Inferior parietal cortex (tissue), 1 donor: ENCODE data around the gene ADCY2.

Source experiments
- DNase-seq: peaks from one replicate; pipeline ENCODE4 v3.0.0-alpha.2; 2016; ENCODE audit errors: extremely low spot score

ADCY2 gene

DNA sequence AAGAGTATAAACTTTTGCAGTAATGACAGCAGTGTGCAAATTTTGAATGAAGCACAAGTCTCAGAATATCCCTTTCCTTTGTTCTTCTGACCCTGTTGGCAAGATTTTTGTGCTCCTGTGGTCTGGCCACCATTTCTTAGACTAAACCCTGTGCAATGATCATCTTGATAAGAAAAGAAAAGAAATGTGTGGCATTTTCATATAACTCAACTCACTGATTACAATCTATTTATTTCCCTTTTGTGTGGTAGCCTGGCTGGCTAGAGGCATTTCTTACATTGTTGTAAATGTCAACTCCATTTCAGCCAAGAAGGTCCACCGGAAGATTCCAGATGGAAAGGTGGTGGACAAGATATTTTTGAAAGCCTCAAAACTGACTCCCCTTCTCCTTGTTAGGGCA is 41.9 kb downstream of the ADCY2 start:
- DNase-seq = no peak

DNA sequence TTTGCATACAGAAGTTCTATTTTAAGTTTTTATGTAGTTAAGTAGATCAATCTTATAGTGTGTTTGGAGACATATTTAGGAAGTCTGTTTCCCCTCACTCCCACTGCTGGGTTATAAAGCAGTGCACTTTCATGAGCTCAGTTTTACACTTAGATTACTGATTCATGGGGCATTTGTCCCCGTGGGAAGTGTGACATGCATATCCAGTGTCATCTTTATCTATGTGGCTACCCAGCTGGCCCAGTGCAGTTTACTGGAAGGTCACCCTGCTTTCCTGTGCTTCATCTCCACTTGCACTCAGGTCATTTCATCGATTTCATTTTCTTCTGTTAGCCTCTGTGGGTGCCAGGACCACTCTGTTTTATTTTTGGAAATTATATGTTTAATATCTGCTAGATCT is 49.1 kb downstream of the ADCY2 start:
- DNase-seq = no peak

DNA sequence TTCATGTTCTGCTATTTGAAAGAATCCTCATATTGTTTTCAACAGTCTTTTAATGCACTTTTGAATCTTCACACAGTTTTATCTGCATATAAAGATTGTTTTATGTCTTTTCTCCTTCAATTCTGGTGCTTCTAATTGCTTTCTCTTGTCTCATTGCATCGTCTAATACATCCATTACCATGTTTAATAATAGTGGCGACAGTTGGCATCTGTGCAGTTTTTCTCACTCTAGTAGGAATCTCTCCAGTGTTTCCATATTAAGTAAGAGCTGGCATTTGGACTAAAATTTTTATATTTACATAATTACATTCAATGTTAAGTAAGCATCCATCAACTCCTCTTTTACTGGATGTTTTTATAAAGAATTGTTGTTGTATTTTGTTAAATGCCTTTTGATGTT is 49.9 kb downstream of the ADCY2 start:
- no peak for DNase-seq

DNA sequence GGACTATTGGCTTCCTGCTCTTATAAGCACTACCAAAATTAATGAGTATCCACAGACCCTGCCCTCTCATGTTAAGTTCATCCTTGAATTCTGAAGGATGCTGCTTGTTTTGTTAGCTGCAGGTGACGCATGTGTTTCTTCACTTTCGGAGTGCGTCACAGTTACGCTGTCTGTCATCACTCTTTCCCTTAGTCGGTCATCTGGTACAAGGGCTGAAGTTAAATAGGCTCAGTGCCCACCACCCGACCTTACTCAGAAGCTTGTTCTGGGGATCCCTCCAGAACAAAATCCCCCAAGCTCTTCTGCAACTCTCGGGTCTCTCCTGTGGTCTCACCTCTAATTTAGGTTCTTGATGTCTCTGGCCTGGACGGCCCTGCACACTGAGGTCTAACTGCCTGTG is 51.0 kb downstream of the ADCY2 start:
- DNase-seq = no peak

DNA sequence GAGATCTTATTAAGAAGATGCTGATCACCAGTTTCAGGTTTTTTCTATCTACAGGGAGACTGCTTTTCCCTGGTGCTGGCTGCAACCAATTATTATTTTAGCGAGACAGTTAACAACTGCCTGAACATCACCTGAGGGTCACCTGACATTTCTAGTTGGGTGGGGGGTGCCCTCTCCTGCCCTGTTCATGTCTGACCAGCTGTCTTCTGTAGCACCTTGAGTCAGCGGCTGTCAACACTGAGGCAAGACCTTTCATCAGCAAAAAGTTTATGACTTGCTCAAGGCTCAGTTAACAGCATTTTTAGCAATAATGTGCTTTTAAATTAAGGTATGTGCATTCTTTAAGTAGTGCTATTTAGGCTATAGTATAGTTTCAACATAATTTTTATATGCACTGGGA is 58.0 kb downstream of the ADCY2 start:
- no peak for DNase-seq

DNA sequence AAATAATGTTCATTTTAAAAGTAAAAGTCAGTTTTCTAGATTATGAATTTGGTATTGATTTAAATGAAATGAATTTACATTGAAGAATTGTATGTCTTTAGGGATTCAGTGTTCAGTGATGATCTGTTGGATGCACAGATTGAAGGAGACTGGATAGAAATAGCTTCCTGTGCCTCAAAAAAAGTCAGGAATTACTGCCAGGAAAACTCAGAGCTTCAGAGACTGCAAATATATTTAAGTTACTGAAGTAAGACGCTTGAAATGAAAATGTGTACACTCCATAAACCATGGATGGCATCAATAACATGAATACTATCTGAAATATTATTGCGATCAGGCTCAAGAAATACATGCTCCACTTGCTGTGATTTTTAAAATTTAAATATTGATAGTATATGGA is 60.3 kb downstream of the ADCY2 start:
- DNase-seq = no peak

DNA sequence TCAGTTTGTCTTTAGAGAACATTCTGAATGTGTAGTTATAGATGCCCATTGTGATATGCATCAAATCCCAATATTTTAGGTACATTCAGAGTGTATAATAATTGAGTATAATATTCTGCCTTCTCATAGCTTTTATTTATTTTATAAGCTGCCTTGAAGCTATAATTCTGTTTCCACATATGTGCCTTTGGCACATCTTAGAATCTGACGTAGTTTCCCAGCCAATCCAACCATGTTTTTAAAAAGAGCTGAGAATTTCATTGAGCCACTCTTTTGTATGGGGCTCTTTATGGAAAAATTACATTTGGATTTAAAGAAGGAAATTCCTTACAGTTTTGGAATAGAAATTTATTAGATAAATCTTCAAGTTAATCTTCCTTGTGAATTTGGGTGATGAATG is 65.4 kb downstream of the ADCY2 start:
- no peak for DNase-seq

DNA sequence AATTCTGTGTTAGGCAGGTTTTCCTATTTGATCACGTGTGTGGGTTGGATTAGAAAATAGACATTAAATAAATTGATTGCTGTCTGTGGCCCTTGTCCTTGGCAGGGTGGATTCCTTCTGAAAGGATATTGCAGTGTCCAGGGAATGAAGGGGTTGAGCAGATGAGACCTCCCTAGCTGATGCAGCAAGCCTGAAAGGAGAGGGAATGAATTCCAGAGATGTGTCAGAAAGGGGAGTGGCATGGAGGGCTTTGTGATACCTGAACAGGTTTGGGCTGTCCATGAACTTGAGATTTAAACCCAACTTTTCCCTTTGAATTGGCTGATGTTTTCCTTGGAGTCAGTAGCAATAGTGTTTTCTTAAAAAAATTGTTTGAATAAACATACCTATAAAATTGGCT is 66.8 kb downstream of the ADCY2 start:
- no peak for DNase-seq

DNA sequence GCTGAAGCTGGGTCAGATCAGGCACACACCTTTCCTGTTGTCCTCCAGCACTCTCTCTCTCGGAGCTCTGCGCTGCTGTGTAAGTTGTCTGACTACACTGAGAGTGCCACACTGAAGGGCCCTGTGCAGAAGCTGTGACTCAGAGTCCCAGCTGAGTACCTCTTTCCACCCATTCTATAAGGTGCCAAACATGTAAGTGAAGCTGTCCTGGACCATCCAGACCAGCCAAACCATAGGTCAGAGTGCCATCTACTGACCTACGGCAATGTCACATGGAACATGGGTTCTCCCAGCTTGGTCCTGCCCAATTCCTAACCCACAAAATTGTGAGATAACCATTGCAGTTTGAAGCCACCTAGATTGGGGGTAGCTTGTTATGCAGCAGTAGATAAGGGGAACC is 68.2 kb downstream of the ADCY2 start:
- DNase-seq = no peak

DNA sequence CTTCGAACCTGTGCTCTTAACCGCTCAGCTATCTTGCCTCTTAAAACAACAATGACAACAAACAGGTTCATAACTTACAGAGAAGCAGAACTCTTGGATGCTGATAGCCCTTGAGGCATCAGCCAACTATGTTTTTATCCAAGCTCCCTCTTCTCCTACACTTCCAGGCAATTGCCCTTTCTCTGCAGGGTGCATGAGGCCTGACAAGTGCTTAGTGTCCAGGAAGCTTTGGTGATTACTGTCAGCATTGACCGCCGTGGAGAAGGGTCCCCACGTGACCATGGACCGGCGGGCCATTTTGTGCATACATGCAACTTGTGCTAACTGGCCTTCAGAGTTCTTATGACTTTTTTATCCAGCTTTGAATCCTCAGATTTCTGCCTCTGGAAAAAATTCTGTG is 71.2 kb downstream of the ADCY2 start:
- no peak for DNase-seq

DNA sequence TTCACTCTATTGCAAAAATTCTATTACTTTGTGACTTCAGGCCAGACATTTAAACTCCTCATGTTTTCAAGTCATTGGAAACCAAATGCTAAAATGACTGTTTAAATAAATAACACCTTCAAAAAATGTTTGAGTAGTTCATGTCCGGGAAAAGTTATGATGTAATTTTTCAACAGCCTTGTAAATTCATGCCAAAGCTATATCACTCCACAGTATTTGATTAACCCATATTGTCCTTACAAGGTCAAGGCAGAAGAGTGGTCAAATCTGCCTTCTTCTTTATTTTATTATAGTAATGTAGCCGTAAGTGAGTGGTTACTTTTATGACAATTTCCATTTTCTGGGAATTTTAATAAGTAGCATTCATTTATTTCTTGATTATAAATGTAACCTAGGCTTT is 72.8 kb downstream of the ADCY2 start:
- no peak for DNase-seq

DNA sequence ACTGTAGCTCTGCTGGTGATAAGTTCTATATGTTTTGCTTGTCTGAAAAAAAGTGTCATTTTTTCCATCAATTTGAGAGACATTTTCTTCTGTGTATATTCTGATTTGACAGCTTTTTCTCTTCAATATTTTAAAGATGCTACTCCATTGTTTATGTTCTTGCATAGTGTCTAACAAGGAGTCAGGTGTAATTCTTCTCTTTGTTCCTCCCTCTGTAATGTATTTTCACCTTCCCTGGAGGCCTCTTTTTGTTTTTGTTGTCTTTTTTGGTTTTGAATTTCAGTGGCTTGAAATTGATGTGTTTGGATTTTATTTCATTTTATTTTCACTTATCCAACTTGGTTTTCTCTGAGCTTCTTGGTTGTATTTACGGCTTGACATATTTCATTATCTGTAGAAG is 75.8 kb downstream of the ADCY2 start:
- DNase-seq = no peak

DNA sequence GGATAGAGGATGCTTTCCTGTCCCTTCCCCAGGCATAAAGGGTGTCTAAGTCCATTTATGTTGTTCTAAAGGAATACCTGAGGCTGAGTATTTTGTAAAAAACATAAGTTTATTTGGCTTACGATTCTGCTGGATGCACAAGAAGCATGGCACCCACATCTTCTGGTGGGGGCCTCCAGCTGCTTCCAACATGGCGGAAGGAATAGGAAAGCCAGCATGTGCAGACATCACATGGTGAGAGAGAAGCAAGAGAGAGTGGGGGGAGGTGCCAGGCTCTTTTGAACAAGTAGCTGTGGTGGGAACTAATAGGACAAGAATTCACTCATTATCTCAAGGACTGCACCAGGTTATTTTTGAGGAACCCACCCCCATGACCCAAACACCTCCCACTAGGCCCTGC is 77.2 kb downstream of the ADCY2 start:
- no peak for DNase-seq

DNA sequence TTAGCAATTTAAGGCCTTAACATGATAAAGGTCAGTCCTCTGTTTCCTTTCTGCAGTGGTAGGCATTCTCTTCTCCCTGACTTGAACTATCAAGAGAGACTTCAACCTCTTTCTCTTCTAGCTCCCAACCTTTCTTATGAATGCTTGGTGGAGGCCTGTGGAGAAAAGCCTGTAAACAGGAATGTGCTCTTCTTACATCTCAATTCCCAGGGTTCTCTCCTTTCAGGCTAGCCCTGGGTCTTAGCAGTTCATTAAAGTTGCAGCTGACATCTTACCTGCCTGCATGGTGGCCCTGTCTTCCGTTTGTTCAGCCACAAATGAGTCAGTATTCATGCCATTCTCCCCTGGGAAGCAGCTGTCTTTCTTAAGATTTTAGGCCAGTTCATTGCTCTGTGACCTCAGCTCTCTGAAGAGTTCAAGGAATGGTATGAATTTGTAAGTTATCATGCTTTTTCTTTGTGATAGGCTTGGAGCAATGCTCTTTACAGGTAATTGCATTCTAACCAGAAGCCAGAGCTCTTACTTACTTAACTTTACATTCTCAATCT is 77.8 kb downstream of the ADCY2 start:
- DNase-seq = no peak

DNA sequence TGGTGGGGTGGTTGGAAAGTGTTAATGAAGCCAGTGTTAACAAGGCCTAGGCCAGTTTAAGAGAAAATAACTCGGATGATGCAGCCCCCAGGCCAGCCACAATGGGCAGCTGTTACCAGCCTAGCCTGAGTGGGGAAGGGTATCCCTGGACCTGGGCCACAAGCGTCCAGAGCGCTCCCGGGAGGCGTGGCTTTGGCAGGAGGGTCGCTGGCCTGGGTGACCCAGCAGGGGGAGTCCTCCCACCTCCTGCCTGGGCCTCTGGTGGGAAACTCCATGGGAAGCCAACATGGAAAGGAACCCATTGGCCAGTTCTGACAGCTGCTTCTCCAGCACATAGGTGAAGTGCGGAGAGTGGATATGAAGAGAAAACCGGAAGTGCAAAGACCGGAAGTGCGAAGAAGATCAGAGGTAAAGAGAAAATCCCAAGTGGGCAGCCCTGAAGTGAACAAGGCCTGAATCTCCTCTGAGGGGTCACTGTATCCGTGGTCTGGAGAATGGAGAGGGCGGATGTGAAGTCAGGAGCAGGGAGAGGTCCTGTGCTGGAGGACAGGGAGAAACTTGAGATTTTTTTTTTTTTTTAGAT is 79.0 kb downstream of the ADCY2 start:
- DNase-seq = no peak

DNA sequence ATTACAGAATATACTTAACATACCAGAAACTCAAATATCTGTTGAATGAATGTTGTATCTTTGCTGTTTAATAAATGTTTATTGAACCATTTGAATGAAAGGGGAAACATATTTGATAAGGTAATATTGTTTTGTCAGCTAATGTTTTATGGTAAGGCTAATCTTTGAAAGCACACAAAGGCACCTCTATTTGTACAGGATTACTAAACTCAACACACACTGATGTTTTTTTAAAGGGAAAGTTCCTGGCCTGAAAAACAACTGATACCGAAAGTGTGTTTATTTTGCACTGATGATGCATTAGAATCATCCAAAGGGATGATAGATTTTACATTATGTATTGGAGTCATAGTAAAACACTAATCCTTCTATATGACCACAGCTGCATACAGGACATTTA is 82.5 kb downstream of the ADCY2 start:
- no peak for DNase-seq

DNA sequence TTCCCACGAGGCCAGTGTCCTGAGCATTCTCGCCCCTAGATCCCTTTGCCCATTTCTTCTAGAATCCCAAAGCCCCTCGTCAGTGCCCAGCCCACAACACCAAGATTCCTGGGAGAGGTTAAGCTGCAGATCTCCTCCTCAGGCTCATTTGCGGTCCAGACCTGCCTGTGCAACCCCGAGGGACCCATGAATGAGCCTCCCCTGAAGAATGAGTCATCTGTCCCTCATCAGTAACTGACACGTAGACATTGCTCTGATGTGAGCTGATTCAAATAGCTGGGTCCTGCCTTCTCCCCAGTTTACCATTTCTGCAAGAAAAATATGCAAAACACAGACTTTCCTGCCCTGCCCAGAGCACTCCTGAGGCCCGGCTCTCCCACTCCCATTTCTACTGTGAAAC is 92.8 kb downstream of the ADCY2 start:
- no peak for DNase-seq

DNA sequence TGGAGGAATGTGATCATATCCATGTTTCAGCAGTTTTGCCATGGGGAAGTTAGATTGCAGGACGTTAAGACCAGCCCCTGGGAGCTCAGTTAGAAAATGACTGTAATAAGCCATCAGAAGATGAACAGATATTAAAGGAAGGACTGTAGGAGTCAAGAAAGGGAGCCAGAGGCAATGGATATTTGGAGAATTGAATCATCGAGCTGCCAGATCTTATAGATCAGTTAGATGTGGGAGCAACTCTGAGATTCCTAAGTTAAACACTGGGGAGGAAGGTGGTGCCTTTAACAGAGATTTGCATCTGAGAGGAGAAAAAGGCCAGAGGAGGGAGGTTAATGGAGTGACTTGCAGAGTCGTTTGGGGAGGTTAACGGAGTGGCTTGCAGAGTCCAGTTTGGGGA is 96.4 kb downstream of the ADCY2 start:
- DNase-seq = no peak

DNA sequence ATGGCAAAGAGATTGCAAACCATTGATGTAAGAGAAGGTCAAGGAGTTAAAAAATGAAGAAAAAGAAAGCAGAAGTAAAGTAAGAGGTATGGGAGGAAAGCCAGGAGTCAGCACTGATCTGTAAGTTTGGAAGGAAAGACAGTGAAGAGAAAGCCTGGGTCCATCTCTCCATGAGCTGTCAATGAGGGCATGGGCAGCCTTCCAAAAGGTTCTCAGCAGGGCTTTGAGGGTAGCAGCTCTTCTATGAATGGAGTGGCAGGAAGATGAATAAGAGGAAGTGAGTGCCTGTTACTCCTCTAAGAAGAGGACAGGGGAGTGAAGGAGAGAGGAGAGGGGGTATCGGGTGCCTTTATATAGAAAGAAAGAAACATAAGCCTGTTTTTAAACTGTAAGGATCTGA is 97.1 kb downstream of the ADCY2 start:
- no peak for DNase-seq

DNA sequence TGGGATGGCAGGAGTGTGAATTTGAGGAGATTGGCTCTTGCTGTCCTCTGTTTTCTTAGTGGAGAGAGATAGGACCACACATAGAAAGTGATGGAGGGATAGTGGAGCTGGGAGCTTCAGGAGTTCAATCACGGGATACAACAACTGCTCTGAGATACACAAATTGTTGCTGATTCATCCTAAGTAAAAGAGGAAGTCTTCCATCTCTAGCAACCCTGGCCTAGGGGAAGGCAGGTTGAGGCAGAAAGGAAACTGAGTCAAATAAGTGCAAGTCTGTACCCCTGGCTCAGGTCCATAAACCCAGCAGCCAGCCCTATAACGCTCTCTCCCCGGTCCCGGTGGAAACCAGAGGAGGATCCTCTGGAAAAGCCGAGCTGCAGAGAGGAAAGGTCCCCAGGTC is 97.7 kb downstream of the ADCY2 start:
- DNase-seq = no peak

DNA sequence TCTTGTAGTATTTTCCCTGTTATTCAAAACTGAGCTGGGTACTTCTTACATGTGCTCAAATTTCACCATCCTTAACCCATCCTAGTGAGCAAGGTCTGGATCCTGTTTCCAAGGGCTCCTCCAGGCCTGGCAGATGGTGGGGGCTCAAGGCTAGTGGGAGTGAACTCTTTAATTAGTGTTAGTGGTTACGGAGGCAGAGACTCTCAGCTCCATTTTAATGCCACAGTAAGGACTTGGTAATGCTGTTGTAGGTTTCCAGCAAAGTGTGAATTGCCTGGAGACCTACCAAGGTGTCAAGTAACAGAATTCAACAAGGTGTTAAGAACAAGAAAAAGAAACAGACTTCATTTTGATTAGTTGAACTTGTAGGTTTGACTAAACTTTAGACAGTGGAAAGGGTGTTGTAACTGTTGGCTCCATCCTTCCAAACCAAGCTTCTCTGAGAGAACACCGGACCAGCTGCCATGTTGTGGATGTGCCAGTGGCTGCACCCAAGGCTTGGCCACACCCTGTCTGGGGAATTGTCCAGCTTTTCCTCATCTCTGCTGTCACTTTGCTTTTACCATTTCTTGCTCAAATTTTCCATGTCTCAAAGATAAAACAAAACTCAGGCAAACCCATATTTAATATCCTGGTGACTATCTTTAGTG is 98.7 kb downstream of the ADCY2 start:
- no peak for DNase-seq

DNA sequence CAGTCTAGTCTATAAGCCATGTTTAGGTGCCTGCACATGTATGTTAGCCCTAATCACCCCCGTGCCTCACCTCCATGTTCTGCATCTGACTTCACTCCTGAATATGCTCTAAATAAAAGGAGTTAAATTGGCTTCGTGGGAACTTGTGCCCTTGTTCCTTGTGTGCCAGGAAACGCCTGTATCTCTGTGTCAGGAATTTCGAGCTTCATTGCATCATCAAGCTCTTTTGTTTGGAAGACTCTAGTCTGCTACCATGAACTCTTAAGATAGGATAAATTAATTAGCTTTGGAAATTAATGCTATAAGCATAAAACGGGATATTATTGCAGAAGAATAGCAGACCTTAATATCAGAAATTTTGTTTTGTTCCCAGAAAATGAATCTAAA is 99.2 kb downstream of the ADCY2 start:
- DNase-seq = no peak

DNA sequence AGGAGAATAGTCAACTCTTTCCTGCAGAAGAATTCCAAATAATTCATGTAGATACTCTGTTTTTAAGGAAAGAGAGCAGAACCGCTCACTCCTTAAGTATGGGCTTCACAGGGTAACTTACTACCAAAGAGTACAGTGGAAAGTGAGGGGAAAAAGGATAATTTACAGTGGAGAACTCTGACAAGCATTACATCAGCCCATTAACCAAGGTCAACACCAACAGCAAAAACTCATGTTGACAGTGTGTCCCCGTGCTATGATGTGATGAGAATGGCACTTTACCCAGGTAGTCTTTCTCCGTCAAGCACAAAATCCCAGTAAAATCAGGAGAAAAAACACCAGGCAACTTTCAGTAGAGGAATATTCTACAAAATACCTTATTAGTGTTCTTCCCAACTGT is 104.3 kb downstream of the ADCY2 start:
- no peak for DNase-seq

DNA sequence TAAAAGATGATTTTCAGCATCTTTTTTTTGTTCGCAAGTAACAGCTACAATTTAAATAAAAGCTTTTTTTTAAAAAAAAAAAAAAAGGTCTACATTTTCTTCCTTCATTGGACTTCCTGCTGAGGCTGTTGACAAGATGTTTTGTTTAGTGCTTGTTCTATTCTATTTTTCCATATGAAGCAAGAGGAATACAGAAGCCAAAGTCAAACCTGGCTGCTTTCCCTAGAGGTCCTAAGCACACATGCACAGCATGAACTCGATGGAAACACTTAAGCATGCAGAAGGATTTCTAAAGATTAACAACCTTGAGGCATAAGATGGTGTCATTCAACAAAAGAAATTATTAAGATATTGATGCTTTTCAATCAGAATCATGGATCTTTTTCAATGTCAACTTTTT is 105.1 kb downstream of the ADCY2 start:
- DNase-seq = no peak
